HEK293T (cell line): Measurements from ENCODE around the gene ERC2.

Source experiments
- BHLHE40 ChIP-seq: fragments of 450-650 bp; IDR thresholded peaks from 2 replicates; pipeline ENCODE4 v1.6.1; 2016; ENCODE audit warnings: mild to moderate bottlenecking, moderate library complexity, borderline replicate concordance
- ELF4 ChIP-seq: fragments of 450-650 bp; IDR thresholded peaks from 2 replicates; pipeline ENCODE4 v1.6.1; 2017; ENCODE audit warnings: antibody characterized with exemption
- FOXA1 ChIP-seq: fragments of 450-650 bp; IDR thresholded peaks from 2 replicates; pipeline ENCODE4 v1.6.1; 2016; ENCODE audit warnings: mild to moderate bottlenecking
- FOXK2 ChIP-seq: fragments of 450-650 bp; IDR thresholded peaks from 2 replicates; pipeline ENCODE4 v1.6.1; 2016; ENCODE audit warnings: mild to moderate bottlenecking
- FOXM1 ChIP-seq: fragments of 450-650 bp; IDR thresholded peaks from 2 replicates; pipeline ENCODE4 v1.6.1; 2017; ENCODE audit warnings: mild to moderate bottlenecking, borderline replicate concordance
- LEF1 ChIP-seq: fragments of 450-650 bp; IDR thresholded peaks from 2 replicates; pipeline ENCODE4 v1.6.1; 2017; ENCODE audit warnings: mild to moderate bottlenecking, borderline replicate concordance
- NFRKB ChIP-seq: fragments of 450-650 bp; IDR thresholded peaks from 2 replicates; pipeline ENCODE4 v1.6.1; 2016; ENCODE audit warnings: mild to moderate bottlenecking, moderate library complexity
- SP1 ChIP-seq: fragments of 450-650 bp; IDR thresholded peaks from 2 replicates; pipeline ENCODE4 v1.6.1; 2017
- SUZ12 ChIP-seq: fragments of 450-650 bp; IDR thresholded peaks from 2 replicates; pipeline ENCODE4 v1.6.1; 2016; ENCODE audit warnings: mild to moderate bottlenecking
- TARDBP ChIP-seq: fragments of 450-650 bp; IDR thresholded peaks from 2 replicates; pipeline ENCODE4 v1.6.1; 2016

- TF ChIP-seq ELF4 = no peak
- TF ChIP-seq FOXM1 = no peak
- no peak for TF ChIP-seq SP1
- TF ChIP-seq TARDBP = no peak
- no peak for TF ChIP-seq BHLHE40
- TF ChIP-seq FOXA1 = no peak
- no peak for TF ChIP-seq FOXK2
- TF ChIP-seq LEF1 = no peak
- no peak for TF ChIP-seq NFRKB
- no peak for TF ChIP-seq SUZ12
Observed at GRCh38 chr3:55891106-55891505, 577.2 kb downstream of the ERC2 start.
